ENCODE results near the gene MAPK8.

MAPK8 gene

DNA sequence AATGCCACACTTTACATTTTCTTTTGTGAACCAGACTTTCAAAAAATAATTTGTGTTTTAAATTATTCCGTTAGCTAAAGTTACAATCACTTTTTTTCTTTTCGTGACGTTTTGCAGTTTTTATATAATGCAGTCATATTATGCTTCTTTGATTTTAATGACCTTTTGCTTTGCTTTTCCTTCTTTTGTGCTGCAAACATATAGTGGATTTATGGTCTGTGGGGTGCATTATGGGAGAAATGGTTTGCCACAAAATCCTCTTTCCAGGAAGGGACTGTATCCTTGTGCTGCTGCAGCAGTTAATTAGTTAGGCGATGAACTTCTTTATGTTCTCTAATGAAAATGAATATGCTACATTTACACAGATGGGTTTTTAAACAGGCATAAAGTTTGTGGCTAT, 117.4 kb downstream of the MAPK8 start:
- no peak for DNase-seq

DNA sequence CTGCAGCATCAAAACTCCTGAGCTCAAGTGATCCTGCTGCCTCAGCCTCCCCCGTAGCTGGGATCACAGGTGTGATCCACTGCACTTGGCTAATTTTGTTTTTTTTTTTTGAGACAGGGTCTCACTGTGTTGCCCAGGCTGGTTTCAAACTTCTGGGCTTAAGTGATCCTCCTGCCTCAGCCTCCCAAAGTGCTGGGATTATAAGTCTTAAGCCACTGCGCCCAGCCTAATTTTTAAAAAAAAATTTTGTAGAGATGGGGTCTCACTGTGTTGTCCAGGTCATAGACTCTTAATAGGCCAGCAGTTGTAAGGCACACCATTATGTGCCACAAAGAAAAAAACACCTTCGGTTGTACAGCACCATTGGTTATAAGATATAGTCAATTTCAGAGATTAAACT, 122.4 kb downstream of the MAPK8 start:
- no peak for DNase-seq

DNA sequence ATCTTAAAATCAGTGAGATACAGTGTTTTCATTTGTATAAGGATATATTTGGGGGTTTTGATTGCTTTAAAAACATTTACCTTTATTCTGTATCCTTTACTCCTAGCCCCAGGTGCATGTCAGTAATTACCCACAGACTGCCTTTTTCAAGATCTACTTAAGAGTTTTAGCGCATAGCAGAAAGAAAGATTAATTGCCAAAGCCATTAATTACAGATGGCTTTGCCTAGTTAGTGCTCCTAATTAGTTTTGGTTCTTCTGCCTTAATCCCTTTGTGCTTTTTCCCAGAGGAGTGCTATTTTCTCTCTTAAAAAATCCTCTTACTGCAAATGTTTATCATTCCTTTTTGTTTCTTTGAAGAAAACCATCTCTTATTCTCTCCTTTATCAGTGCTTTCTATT, 122.8 kb downstream of the MAPK8 start:
- no peak for DNase-seq

DNA sequence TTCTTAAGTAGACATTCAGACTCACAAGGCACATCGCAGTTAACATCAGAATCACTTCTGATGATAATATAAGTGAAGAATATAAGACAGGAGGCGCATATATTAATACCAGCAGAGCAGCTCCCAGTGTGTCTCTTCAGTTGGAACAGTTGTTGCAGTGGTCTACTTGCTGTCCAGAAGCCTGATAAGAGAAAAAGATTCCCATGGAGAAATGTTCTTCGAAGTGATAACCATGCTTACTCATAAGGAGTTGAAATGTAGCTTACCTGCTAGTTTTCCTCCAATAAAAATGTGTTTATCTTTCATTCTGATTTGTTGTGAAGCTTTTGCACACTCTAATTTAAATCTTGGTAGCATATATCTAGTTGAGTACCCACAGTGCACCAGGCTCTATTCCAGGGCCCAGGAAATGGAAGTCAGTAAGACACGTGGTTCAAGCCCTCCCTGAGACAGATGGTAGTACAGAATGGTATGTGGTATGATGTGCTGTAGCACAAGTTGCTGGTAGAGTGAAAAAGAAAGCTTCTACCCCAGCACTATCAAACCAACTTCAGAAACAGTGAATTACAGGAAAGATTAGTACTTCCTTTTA, 124.0 kb downstream of the MAPK8 start:
- no peak for DNase-seq

- DNase-seq: no peak
Measured at GRCh38 chr10:48431871-48432270, 125.4 kb downstream of the MAPK8 start.

DNA sequence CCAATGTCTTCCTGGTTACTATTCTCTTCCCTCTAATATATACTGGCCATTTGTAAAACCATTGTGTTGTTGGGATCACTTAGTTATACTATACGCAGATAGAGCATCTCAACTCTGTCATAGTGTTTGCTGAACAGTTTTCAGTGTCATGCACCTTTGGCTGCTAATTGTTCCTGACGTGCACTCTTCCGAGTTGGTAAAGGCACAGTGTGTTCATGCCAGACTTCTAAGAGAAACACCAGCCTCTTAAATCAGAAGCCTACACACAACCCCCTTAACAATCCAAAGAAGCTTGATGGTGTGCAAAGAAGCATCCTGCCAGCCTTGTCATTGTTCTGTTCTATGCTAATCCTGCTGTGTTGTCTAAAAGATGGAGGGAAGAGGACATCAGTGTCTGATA, 131.1 kb downstream of the MAPK8 start:
- DNase-seq: no peak

DNA sequence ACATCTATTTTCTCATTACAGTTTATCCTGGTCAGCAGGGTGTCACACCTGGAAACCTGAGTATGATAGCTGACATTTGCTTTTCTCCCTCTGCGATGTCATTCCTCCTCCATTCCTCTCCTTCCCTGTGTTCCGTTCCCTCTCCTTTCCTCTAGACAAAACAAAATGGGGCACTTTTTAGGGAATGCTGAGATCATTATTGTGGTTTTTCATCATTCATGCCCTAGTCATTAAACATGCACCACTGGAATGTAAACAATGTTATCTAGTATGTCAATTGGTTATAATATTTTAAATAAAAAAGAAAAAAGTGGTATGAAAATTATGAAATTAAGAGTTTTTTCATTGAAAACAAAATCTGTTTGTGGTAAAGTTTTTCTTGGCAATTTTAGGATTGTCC, 132.6 kb downstream of the MAPK8 start:
- DNase-seq: no peak

GRCh38 chr10:48439581-48440041, 133.1 kb downstream of the MAPK8 start:
- no peak for DNase-seq

DNA sequence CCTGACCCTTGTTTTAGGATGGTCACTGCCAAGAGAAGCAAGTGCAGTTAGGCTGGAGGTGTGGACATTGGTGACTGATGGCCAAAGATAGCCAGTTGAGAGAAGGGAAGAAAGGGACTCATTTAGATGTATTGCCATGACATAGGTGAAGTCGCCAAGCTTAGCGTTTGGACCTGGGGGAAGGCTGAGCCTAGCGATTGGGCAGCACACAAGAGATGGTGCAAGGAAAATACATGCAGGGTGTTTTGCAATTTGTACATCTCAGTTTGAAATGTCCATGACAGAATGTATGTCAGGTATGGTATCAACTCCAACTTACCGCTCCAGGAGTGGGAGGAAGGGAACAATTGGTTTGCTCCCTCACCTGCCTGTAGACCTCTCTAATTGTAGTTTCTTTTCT, 134.3 kb downstream of the MAPK8 start:
- DNase-seq: no peak

GRCh38 chr10:48442090-48442808, 135.8 kb downstream of the MAPK8 start:
- DNase-seq: no peak

GRCh38 chr10:48442809-48443177, 136.3 kb downstream of the MAPK8 start:
- no peak for DNase-seq

DNA sequence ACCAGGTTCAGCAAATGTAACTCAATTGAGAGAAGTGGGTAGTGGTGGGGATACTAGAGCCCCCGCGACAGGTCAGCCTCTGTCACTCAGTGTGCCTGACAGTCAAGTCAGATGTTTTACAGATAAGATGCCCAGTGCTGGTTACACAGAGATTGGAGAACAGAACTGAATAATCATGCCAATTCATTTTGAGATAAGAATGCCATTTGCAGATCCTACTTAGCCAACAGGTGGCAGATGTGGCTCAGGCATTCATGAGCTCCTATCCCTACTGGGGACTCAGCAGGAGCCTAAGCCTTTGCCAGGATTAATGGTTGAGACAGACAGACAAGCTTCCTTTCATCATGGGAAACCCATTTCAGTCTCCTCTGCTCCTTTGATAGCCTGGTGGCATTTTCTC, 137.8 kb downstream of the MAPK8 start:
- DNase-seq: no peak

GRCh38 chr10:48444861-48445841, 138.7 kb downstream of the MAPK8 start:
- DNase-seq: no peak

- DNase-seq: no peak
Measured at GRCh38 chr10:48445932-48446331, 139.5 kb downstream of the MAPK8 start.

DNA sequence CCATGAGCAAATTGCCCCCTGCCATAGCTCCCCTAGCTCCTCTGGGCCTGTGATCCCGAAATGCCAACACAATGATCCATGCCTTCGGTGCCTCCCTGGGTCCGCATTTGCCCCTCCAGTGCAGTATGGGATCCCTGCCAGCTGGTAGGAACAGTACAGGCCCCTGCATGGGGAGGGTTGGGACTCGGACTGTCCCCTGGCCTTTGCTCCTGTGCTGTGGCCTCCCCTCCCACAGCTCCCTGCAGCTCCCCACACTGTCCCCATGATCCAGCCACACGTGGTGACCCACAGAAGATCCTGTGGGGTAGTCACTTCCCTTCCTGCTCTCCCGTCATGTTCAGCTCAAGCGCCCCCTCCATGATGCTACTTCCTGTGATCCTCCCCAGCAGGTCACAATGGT, 140.3 kb downstream of the MAPK8 start:
- no peak for DNase-seq

- no peak for DNase-seq
Measured at GRCh38 chr10:48447356-48448215, 141.1 kb downstream of the MAPK8 start.

DNA sequence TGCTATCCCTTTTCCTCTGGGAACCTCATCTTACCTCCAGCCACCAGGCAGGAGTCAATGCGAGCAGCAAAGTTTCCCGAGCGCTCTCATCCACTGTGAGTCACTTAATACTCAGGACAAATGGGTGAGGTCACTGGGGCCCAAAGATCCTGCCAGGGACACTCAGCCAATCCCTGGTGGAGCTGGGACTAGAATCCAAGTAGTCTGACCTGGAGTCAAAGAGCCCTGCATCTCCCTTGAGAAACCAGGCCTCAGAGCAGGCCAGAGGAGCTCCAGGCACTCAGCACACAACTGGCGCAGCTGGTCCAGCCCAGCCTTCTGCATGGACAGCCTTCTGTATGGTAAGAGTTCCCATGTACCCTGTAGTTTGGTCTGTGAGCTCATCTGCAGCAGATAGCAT, 142.3 kb downstream of the MAPK8 start:
- DNase-seq: no peak

GRCh38 chr10:48449501-48450232, 143.2 kb downstream of the MAPK8 start:
- DNase-seq: no peak

DNA sequence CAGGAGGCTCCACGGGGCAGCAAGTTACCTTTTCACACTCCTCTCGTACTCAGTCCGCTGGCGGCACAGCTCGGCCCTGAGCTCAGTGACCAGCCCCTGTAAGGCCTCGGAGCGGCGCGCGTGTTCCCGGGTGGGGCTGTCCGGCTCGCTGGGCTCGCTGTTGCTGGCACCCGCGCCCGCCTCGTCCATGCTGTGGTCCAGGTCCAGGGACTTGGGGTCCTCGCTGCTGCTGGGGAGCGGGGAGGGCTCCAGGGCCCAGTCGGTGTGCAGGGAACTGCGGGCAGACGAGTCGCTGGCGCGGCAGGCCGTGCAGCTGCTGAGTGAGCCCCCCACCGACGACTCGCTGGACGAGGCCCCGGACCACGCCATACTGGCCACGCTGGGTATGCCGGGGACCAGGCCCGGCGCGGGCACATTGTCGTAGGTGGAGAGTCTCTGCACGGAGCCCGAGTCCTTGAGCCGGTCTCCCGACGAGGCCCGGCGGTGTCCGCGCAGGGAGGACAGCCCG, 143.8 kb downstream of the MAPK8 start:
- DNase-seq: no peak

DNA sequence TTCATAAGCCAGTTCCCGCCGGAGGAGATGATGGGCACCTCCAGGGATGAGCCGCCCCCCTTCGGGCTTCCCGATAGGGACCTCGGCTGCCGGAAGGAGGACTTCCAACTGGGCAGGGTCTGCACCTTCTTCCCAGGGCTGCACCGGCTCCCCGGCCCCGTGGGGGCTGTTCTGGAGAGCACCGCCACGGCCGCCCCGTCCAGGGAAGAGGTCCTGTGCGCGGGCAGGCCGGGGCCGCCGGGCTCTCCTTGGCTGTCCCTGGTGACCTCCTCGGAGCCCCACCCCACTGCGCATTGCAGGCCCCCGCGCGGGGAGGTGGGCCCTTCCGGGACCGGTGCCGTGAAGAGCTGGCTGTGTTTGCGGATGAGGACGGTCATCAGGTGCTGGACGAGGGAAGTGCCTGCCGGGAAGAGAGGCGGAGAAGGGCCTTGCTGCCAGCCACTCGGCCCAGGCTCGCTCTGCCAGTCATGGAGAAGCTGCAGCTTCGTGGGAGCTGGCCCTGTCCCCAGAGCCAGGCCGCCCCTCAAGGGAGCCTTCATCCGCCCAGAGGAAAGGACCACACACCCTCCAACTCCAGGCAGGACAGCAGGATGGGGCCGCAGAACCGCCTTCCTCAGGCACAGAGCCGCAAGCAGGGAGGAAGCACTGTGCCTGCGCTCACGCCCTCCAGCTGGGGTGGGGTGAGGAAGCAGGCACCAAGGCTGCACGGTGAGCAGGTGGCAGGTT, 144.4 kb downstream of the MAPK8 start:
- DNase-seq: no peak

All from NCI-H748 treated with DMSO at 0.1 percent for 48 hours (cell line).